ENCODE results near the gene ARHGAP24.

The ARHGAP24 gene

GRCh38 chr4:85474818-85475630 is at the start of gene ARHGAP24:
TSS of gene ARHGAP24 (plus strand) at chr4:85475150.
- H3K27ac ChIP-seq: peak within 1 kb of the TSS; percentile 90
- TF ChIP-seq ZFX (IDR thresholded peaks at IDR 0.05; ENCODE audit: borderline replicate concordance): no peak
- 0 out of 2 replicates have a peak, but pooled peaks have one; percentile 11 for TF ChIP-seq CTCF (IDR thresholded peaks at IDR 0.05)

GRCh38 chr4:85426366-85426765 is 48.6 kb upstream of the ARHGAP24 start:
- H3K27ac ChIP-seq: no peak overlapping the region
- no peak for TF ChIP-seq CTCF (IDR thresholded peaks at IDR 0.05)
- no peak for TF ChIP-seq ZFX (IDR thresholded peaks at IDR 0.05; ENCODE audit: borderline replicate concordance)

GRCh38 chr4:85427123-85427522 is 47.8 kb upstream of the ARHGAP24 start:
- no peak overlapping the region for H3K27ac ChIP-seq
- no peak for TF ChIP-seq CTCF (IDR thresholded peaks at IDR 0.05)
- TF ChIP-seq ZFX (IDR thresholded peaks at IDR 0.05; ENCODE audit: borderline replicate concordance): no peak

GRCh38 chr4:85430226-85430625 is 44.7 kb upstream of the ARHGAP24 start:
- TF ChIP-seq CTCF (IDR thresholded peaks at IDR 0.05) (no peak), ZFX (IDR thresholded peaks at IDR 0.05; ENCODE audit: borderline replicate concordance) (no peak)

GRCh38 chr4:85430697-85431096 is 44.3 kb upstream of the ARHGAP24 start:
- TF ChIP-seq ZFX (IDR thresholded peaks at IDR 0.05; ENCODE audit: borderline replicate concordance): no peak
- no peak for TF ChIP-seq CTCF (IDR thresholded peaks at IDR 0.05)
- no peak overlapping the region for H3K27ac ChIP-seq

More at GRCh38 chr4:85430226-85430625, 44.7 kb upstream of the ARHGAP24 start:
- H3K27ac ChIP-seq: no peak overlapping the region

- TF ChIP-seq ZFX (IDR thresholded peaks at IDR 0.05; ENCODE audit: borderline replicate concordance): no peak
- no peak for TF ChIP-seq CTCF (IDR thresholded peaks at IDR 0.05)
- no peak overlapping the region for H3K27ac ChIP-seq
Measured at GRCh38 chr4:85431156-85431555, 43.8 kb upstream of the ARHGAP24 start.

- TF ChIP-seq CTCF (IDR thresholded peaks at IDR 0.05): no peak
- no peak for TF ChIP-seq ZFX (IDR thresholded peaks at IDR 0.05; ENCODE audit: borderline replicate concordance)
- H3K27ac ChIP-seq: no peak overlapping the region
Measured at GRCh38 chr4:85431881-85432485, 43.0 kb upstream of the ARHGAP24 start.

Measured in 22Rv1 (cell line).